ENCODE results near the gene FETUB.

- TF ChIP-seq CTCF (IDR thresholded peaks at IDR 0.05; ENCODE audit: poor library complexity) = no peak
- TF ChIP-seq EZH2phosphoT487 (IDR thresholded peaks at IDR 0.05; ENCODE audit: low read depth, severe bottlenecking, unreplicated experiment) = no peak
These were observed 47.0 kb downstream of the FETUB start for GRCh38 chr3:186687120-186687651.
